ENCODE measurements around the gene KIF23.

DNA sequence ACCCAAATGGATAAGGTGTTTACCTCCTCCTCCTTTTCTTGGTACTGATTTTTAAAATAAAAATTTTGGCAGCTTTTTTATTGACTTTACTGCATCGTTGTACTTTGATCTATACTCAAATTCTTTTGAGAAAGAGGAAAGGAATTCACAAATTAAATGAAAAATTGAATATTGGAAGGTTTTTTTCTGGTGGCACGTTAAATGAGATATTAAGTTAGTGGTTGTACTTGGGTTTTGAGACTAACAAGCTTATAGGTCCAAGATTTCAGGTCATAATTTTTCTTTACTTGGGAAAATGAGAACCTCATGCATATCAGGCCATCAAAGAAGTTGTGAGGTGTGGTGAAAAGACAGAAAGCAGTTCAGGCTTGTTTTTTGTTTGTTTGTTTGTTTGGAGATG is 52.6 kb downstream of the KIF23 start:
- no peak for TF ChIP-seq CTCF (conservative IDR thresholded peaks at IDR 0.05; ENCODE audit: low read length)
- no peak for TF ChIP-seq EZH2phosphoT487 (IDR thresholded peaks at IDR 0.05; ENCODE audit: borderline replicate concordance, low read depth, low read length)
